Esophagus squamous epithelium (tissue), 5 donors: ENCODE data around the gene ST3GAL4. TPM values are rescaled to one million over a fixed set of nuclear protein-coding genes. Genes with fewer than 3 reads are reported as not detected.

Experiments
- DNase-seq: peaks from one replicate; lab custom pipeline; 2025; lab: John Stamatoyannopoulos, UW
- H3K27ac ChIP-seq, 4 donors: fragments of 200-600 bp; sonication (generic); one replicate each; pipeline ENCODE4 v1.5.1; 2016 to 2019; ENCODE audit warnings: mild to moderate bottlenecking in 1 of 4
- H3K27me3 ChIP-seq, 4 donors: fragments of 200-600 bp; sonication (generic); 1 replicate in 3 of 4; 2 replicates in 1 of 4; pipeline versions ENCODE4 v1.5.1 to v1.6.0; 2017 to 2021; ENCODE audit warnings: antibody characterized with exemption in 1 of 4
- H3K36me3 ChIP-seq, 3 donors: fragments of 200-600 bp; sonication (generic); one replicate each; pipeline ENCODE4 v1.5.1; 2016 to 2019
- H3K4me1 ChIP-seq, 3 donors: fragments of 200-600 bp; sonication (generic); one replicate each; pipeline ENCODE4 v1.5.1; 2017 to 2019
- H3K4me3 ChIP-seq, 4 donors: fragments of 200-600 bp; sonication (generic); 1 replicate in 3 of 4; 2 replicates in 1 of 4; pipeline ENCODE4 v1.5.1; 2016 to 2019; ENCODE audit warnings: mild to moderate bottlenecking in 2 of 4, moderate library complexity in 1 of 4
- H3K9me3 ChIP-seq, 3 donors: fragments of 200-600 bp; sonication (generic); one replicate each; pipeline ENCODE4 v1.5.1; 2016 to 2019
- CTCF ChIP-seq, 6 experiments: fragments of 450-650 bp in 4 of 6; fragments of 200-600 bp in 2 of 6; sonication (generic) in 2 of 6; IDR thresholded peaks; one replicate each; pipeline ENCODE4 v1.5.1; 2016 to 2019; ENCODE audit warnings: antibody characterized with exemption in 6 of 6, mild to moderate bottlenecking in 4 of 6, moderate library complexity in 4 of 6
- POLR2A ChIP-seq, 4 donors: fragments of 450-650 bp; IDR thresholded peaks; one replicate each; pipeline ENCODE4 v1.6.1; 2017; ENCODE audit warnings: antibody characterized with exemption in 4 of 4, mild to moderate bottlenecking in 4 of 4, moderate library complexity in 3 of 4
- WGBS, 2 donors: methylation state at CpG; one replicate each; pipeline ENCODE4 v1.1.5; 2018; 5-methylcytosine and 5-hydroxymethylcytosine counted together
- intact Hi-C: fragments of 100-400 bp; cut with DNase I; formaldehyde crosslinking; loops from one replicate; pipeline ENCODE4 v1.15.0; 2022
- total RNA-seq, 4 donors: library from RNA; depleted of rRNA; stranded (reverse); fragments of >200 nt; gene quantifications; one replicate each; pipeline ENCODE4 v1.1.0, GENCODE V29; 2016
- donor health status: DM: yes; HTN: yes; CAD: no.

ST3GAL4 gene
- total RNA-seq, 4 donors from 2014 or later: 31.0 to 110 (median 51.2) TPM

- H3K4me3 ChIP-seq: no peak overlapping the region
- H3K27ac ChIP-seq: no peak overlapping the region
- H3K4me1 ChIP-seq: peaks cover 0 to 28% (median 0%) of the 10 kb centered on the region in 3 donors
- H3K27me3 ChIP-seq: peaks cover 0 to 34% (median 0%) of the 10 kb centered on the region in 4 donors
- no peak for TF ChIP-seq POLR2A (IDR thresholded peaks at IDR 0.05)
- no peak for TF ChIP-seq CTCF (IDR thresholded peaks at IDR 0.05)
- WGBS, 2 donors: 47 to 59% methylated on average over 5 of the region's 5 CpGs
- H3K9me3 ChIP-seq: no peaks in the 10 kb centered on the region
- intact Hi-C loops: no loop called here
- no peaks in the 10 kb centered on the region for H3K36me3 ChIP-seq
- DNase-seq: no peak
Measured at GRCh38 chr11:126438691-126439090, 83.2 kb downstream of the ST3GAL4 start.

- intact Hi-C loops: loop anchor here (5.0 kb wide), 1 partner anchor 547 kb away; no protein-coding TSS in a partner anchor
- no peak for DNase-seq
- 32 to 39% methylated on average over 5 to 7 of the region's 22 CpGs for WGBS, 2 donors
- H3K9me3 ChIP-seq: no peaks in the 10 kb centered on the region
- no peak overlapping the region for H3K4me3 ChIP-seq
- H3K36me3 ChIP-seq: no peaks in the 10 kb centered on the region
- peaks cover 0 to 35% (median 0%) of the 10 kb centered on the region in 4 donors for H3K27me3 ChIP-seq
- H3K4me1 ChIP-seq: peaks cover 0 to 13% (median 0%) of the 10 kb centered on the region in 3 donors
- TF ChIP-seq CTCF (IDR thresholded peaks at IDR 0.05) (no peak), POLR2A (IDR thresholded peaks at IDR 0.05) (no peak)
- no peak overlapping the region for H3K27ac ChIP-seq
Measured at GRCh38 chr11:126440276-126440675, 84.8 kb downstream of the ST3GAL4 start.

GRCh38 chr11:126440792-126441514 is 85.5 kb downstream of the ST3GAL4 start:
- intact Hi-C loops: loop anchor here (5.0 kb wide), 1 partner anchor 546 kb away; no protein-coding TSS in a partner anchor
- Histone ChIP-seq H3K9me3 (no peaks in the 10 kb centered on the region), H3K36me3 (no peaks in the 10 kb centered on the region), H3K4me1 (peaks cover 0 to 13% (median 0%) of the 10 kb centered on the region in 3 donors), H3K27me3 (peaks cover 0 to 35% (median 0%) of the 10 kb centered on the region in 4 donors), H3K27ac (no peak overlapping the region), H3K4me3 (no peak overlapping the region)
- WGBS, 2 donors: 11 to 24% methylated on average over 9 to 14 of the region's 21 CpGs
- no peak for TF ChIP-seq POLR2A (IDR thresholded peaks at IDR 0.05)
- TF ChIP-seq CTCF (IDR thresholded peaks at IDR 0.05): peak; percentile 87 to 98 (median 92)
- DNase-seq: no peak

GRCh38 chr11:126443120-126443519 is 87.6 kb downstream of the ST3GAL4 start:
- peaks cover 0 to 13% (median 0%) of the 10 kb centered on the region in 3 donors for H3K4me1 ChIP-seq
- peaks cover 0 to 35% (median 0%) of the 10 kb centered on the region in 4 donors for H3K27me3 ChIP-seq
- intact Hi-C loops: loop anchor here (5.0 kb wide), 1 partner anchor 544 kb away; no protein-coding TSS in a partner anchor
- TF ChIP-seq POLR2A (IDR thresholded peaks at IDR 0.05): no peak
- TF ChIP-seq CTCF (IDR thresholded peaks at IDR 0.05): no peak
- H3K36me3 ChIP-seq: no peaks in the 10 kb centered on the region
- H3K27ac ChIP-seq: no peak overlapping the region
- DNase-seq: no peak
- 86% methylated on average over 1 of the region's 13 CpGs; no CpG with 5 or more reads in 1 of the 2 donors for WGBS, 2 donors
- H3K9me3 ChIP-seq: no peaks in the 10 kb centered on the region
- no peak overlapping the region for H3K4me3 ChIP-seq

GRCh38 chr11:126444072-126444471 is 88.6 kb downstream of the ST3GAL4 start:
- intact Hi-C loops: loop anchor here (5.0 kb wide), 1 partner anchor 543 kb away; no protein-coding TSS in a partner anchor
- Histone ChIP-seq H3K9me3 (no peaks in the 10 kb centered on the region), H3K36me3 (no peaks in the 10 kb centered on the region), H3K27me3 (peaks cover 0 to 35% (median 0%) of the 10 kb centered on the region in 4 donors), H3K27ac (no peak overlapping the region), H3K4me1 (peaks cover 0 to 9% (median 0%) of the 10 kb centered on the region in 3 donors), H3K4me3 (no peak overlapping the region)
- no peak for TF ChIP-seq CTCF (IDR thresholded peaks at IDR 0.05)
- TF ChIP-seq POLR2A (IDR thresholded peaks at IDR 0.05): no peak
- no peak for DNase-seq
- 42 to 54% methylated on average over 6 to 7 of the region's 7 CpGs for WGBS, 2 donors
